SU-DHL-6 (cell line): Measurements from ENCODE around the gene S100A16.

Experiments used
- H2AFZ ChIP-seq: fragments of 200-600 bp; sonication (generic); 2 replicates; pipeline ENCODE4 v1.6.1; 2014; ENCODE audit warnings: low read depth, mild to moderate bottlenecking, moderate library complexity, mixed read lengths, antibody characterized with exemption, low read length; ENCODE audit not compliant: severe bottlenecking
- H3F3A ChIP-seq: fragments of 200-600 bp; shearing (Covaris generic); 2 replicates; pipeline ENCODE4 v1.6.0; 2016; ENCODE audit warnings: antibody characterized with exemption, mild to moderate bottlenecking; ENCODE audit not compliant: insufficient read depth
- H3K27ac ChIP-seq: fragments of 200-600 bp; sonication (generic); 2 replicates; pipeline ENCODE4 v1.5.1; 2016; ENCODE audit warnings: low read depth, mild to moderate bottlenecking, low read length, moderate library complexity, mixed read lengths
- H3K27me3 ChIP-seq: fragments of 200-600 bp; sonication (generic), shearing (Covaris generic); 2 replicates; pipeline ENCODE4 v1.6.0; 2014; ENCODE audit warnings: mild to moderate bottlenecking, low read length
- H3K36me3 ChIP-seq: fragments of 200-600 bp; sonication (generic); 2 replicates; pipeline ENCODE4 v1.6.1; 2014; ENCODE audit warnings: mild to moderate bottlenecking, low read length, mixed read lengths
- H3K4me2 ChIP-seq: fragments of 300-600, 200-600 bp; shearing (Covaris generic), sonication (generic); 2 replicates; pipeline ENCODE4 v1.6.0; 2014; ENCODE audit warnings: low read length, low read depth, mild to moderate bottlenecking; ENCODE audit not compliant: poor library complexity, severe bottlenecking
- H3K4me3 ChIP-seq: fragments of 200-600 bp; sonication (generic); 2 replicates; pipeline ENCODE4 v1.5.1; 2014; ENCODE audit warnings: antibody characterized with exemption, low read length, mild to moderate bottlenecking, mixed read lengths; ENCODE audit not compliant: insufficient read depth, poor library complexity, severe bottlenecking
- H3K79me2 ChIP-seq: fragments of 200-600 bp; sonication (generic); 2 replicates; pipeline ENCODE4 v1.6.1; 2014; ENCODE audit warnings: mild to moderate bottlenecking, low read length, moderate library complexity; ENCODE audit not compliant: insufficient read depth
- H3K9ac ChIP-seq: fragments of 200-600 bp; sonication (generic); 2 replicates; pipeline ENCODE4 v1.7.0; 2014; ENCODE audit warnings: mild to moderate bottlenecking, low read length
- H3K9me2 ChIP-seq: fragments of 200-600 bp; sonication (generic); replicated peaks from 2 replicates; pipeline ENCODE4 v1.6.1; 2014; ENCODE audit warnings: low read length; ENCODE audit not compliant: insufficient read depth
- H3K9me3 ChIP-seq: fragments of 200-600 bp; sonication (generic); 2 replicates; pipeline ENCODE4 v1.6.1; 2014; ENCODE audit warnings: low read length, mixed read lengths; ENCODE audit not compliant: insufficient read depth
- H4K20me1 ChIP-seq: fragments of 200-600 bp; sonication (generic); 2 replicates; pipeline ENCODE4 v1.6.1; 2014; ENCODE audit warnings: low read depth, mild to moderate bottlenecking, antibody characterized with exemption, low read length, moderate library complexity, mixed read lengths
- CTCF ChIP-seq: fragments of 200-600 bp; sonication (generic); IDR thresholded peaks from one replicate; pipeline ENCODE4 v1.5.1; 2017; ENCODE audit warnings: antibody characterized with exemption, mild to moderate bottlenecking, low read length, moderate library complexity; ENCODE audit not compliant: insufficient read depth, poor library complexity, severe bottlenecking
- EZH2phosphoT487 ChIP-seq: fragments of 200-600 bp; sonication (generic), shearing (Covaris generic); conservative IDR thresholded peaks from 2 replicates; pipeline ENCODE4 v1.6.1; 2018; ENCODE audit warnings: mild to moderate bottlenecking, antibody characterized with exemption, low read length, moderate library complexity, mixed read lengths

Gene S100A16

GRCh38 chr1:153612111-153612754 lies 704 bp downstream of the S100A16 start:
- Histone ChIP-seq H3K9ac (no peak overlapping the region), H3F3A (no peaks in the 10 kb centered on the region), H3K27ac (no peak overlapping the region), H3K79me2 (no peaks in the 10 kb centered on the region), H3K9me2 (no peaks in the 10 kb centered on the region), H4K20me1 (no peaks in the 10 kb centered on the region), H3K27me3 (no peaks in the 10 kb centered on the region), H3K4me3 (no peak overlapping the region), H3K9me3 (no peaks in the 10 kb centered on the region), H3K4me2 (no peak overlapping the region), H2AFZ (no peak overlapping the region), H3K36me3 (no peaks in the 10 kb centered on the region)
- TF ChIP-seq EZH2phosphoT487 = no peak
- TF ChIP-seq CTCF = no peak

- Histone ChIP-seq H3K4me3 (no peak overlapping the region), H3F3A (no peaks in the 10 kb centered on the region), H3K27ac (no peak overlapping the region), H3K9me3 (no peaks in the 10 kb centered on the region), H3K36me3 (no peaks in the 10 kb centered on the region), H3K9me2 (no peaks in the 10 kb centered on the region), H3K79me2 (no peaks in the 10 kb centered on the region), H3K9ac (no peak overlapping the region), H3K4me2 (no peak overlapping the region), H4K20me1 (no peaks in the 10 kb centered on the region), H2AFZ (no peak overlapping the region), H3K27me3 (no peaks in the 10 kb centered on the region)
- TF ChIP-seq EZH2phosphoT487 = no peak
- TF ChIP-seq CTCF = no peak
These were observed 1.6 kb downstream of the S100A16 start for GRCh38 chr1:153611356-153611755.

GRCh38 chr1:153610811-153611301 lies 2.1 kb downstream of the S100A16 start:
- H4K20me1 ChIP-seq = no peaks in the 10 kb centered on the region
- no peaks in the 10 kb centered on the region for H3K9me3 ChIP-seq
- no peak overlapping the region for H3K27ac ChIP-seq
- H3K27me3 ChIP-seq = no peaks in the 10 kb centered on the region
- H3K4me3 ChIP-seq = no peak overlapping the region
- H3K4me2 ChIP-seq = no peak overlapping the region
- TF ChIP-seq EZH2phosphoT487 = no peak
- TF ChIP-seq CTCF = no peak
- H3K36me3 ChIP-seq = no peaks in the 10 kb centered on the region
- H3K9ac ChIP-seq = no peak overlapping the region
- no peaks in the 10 kb centered on the region for H3K9me2 ChIP-seq
- H2AFZ ChIP-seq = no peak overlapping the region
- no peaks in the 10 kb centered on the region for H3K79me2 ChIP-seq
- no peaks in the 10 kb centered on the region for H3F3A ChIP-seq
